ENCODE results near the gene LTV1. TPM values are rescaled to one million over a fixed set of nuclear protein-coding genes. Genes with fewer than 3 reads are reported as not detected.
A peak's percentile ranks its signal among the peaks of the same experiment; 100 is the strongest.

The LTV1 gene
- total RNA-seq, 1 donor from 2014 or later, result 40.3 TPM

DNA sequence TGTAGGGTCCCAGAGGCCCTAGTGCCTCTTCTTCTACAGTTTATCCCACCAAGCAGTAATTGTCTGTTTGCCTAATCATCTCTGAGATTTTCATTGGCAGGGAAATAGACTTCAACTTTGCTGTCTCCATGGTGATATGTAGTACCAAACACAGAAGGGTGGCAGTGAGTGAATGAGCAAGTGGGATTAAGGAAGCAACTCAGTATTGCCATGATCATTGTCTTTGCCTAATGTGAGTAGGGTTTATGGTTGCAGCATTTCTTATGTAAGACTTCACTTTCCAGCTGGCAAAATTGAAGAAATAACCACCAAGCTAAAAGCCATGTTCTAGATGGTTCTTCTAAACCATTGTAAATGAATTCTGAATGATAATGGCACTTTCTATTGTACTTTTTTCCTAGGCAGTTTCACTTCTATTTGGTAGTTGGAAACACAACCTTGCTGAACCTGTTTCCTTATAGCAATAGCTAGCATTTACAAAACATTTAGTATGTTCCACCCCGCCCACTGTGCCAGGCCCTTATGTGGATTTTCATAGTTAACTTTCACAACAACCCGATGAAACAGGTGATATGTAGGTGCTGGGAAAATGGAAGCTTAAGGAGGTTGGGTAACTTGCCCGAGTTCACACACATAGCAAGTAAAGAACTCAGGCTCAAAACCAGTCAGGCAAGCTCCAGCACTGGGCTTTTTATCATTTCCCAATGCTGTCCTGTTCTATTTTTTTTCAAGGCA, 53.2 kb downstream of the LTV1 start:
- CTCF ChIA-PET, result no interaction called here
- POLR2A ChIA-PET, result no interaction called here
- Mint-ChIP-seq H3K9me3 (no peaks in the 10 kb centered on the region), H3K27ac (no peak overlapping the region), H3K4me1 (no peaks in the 10 kb centered on the region), H3K27me3 (no peaks in the 10 kb centered on the region), H3K4me3 (no peak overlapping the region), H3K36me3 (ENCODE audit: low read depth) (peaks cover 10% of the 10 kb centered on the region)
- no peak for ATAC-seq (ENCODE audit: low read depth)
- intact Hi-C loops (cut with micrococcal nuclease), result no loop called here
- no peak for DNase-seq
- TF ChIP-seq, protein P1, sequence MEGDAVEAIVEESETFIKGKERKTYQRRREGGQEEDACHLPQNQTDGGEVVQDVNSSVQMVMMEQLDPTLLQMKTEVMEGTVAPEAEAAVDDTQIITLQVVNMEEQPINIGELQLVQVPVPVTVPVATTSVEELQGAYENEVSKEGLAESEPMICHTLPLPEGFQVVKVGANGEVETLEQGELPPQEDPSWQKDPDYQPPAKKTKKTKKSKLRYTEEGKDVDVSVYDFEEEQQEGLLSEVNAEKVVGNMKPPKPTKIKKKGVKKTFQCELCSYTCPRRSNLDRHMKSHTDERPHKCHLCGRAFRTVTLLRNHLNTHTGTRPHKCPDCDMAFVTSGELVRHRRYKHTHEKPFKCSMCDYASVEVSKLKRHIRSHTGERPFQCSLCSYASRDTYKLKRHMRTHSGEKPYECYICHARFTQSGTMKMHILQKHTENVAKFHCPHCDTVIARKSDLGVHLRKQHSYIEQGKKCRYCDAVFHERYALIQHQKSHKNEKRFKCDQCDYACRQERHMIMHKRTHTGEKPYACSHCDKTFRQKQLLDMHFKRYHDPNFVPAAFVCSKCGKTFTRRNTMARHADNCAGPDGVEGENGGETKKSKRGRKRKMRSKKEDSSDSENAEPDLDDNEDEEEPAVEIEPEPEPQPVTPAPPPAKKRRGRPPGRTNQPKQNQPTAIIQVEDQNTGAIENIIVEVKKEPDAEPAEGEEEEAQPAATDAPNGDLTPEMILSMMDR (IDR thresholded peaks at IDR 0.05), result no peak

DNA sequence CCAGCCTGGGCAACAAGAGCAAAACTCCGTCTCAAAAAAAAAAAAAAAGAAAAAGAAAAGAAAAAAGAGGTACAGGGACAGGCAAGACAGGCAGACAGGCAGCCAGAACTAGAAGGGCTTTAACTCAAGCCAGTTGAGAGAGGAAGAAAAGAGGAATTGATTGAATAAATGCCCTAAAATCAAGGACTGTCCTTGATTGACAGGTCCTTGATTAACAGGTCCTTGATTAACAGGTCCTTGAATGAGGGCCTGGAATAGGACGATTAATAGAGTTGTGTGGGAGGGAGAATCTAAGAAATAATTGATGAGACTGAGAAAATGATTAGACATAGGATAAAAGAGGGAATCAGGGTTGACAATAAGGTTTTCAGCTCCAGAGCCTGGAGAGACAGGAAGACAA, 57.2 kb downstream of the LTV1 start:
- DNase-seq (no peak), ATAC-seq (ENCODE audit: low read depth) (no peak)
- no peaks in the 10 kb centered on the region for H3K9me3 Mint-ChIP-seq
- POLR2A ChIA-PET, result no interaction called here
- TF ChIP-seq, protein P1 (IDR thresholded peaks at IDR 0.05), result no peak
- H3K4me3 Mint-ChIP-seq, result no peak overlapping the region
- H3K27me3 Mint-ChIP-seq, result no peaks in the 10 kb centered on the region
- CTCF ChIA-PET, result no interaction called here
- H3K27ac Mint-ChIP-seq, result no peak overlapping the region
- peaks cover 19% of the 10 kb centered on the region for H3K36me3 Mint-ChIP-seq (ENCODE audit: low read depth)
- no peaks in the 10 kb centered on the region for H3K4me1 Mint-ChIP-seq
- intact Hi-C loops (cut with micrococcal nuclease), result no loop called here

DNA sequence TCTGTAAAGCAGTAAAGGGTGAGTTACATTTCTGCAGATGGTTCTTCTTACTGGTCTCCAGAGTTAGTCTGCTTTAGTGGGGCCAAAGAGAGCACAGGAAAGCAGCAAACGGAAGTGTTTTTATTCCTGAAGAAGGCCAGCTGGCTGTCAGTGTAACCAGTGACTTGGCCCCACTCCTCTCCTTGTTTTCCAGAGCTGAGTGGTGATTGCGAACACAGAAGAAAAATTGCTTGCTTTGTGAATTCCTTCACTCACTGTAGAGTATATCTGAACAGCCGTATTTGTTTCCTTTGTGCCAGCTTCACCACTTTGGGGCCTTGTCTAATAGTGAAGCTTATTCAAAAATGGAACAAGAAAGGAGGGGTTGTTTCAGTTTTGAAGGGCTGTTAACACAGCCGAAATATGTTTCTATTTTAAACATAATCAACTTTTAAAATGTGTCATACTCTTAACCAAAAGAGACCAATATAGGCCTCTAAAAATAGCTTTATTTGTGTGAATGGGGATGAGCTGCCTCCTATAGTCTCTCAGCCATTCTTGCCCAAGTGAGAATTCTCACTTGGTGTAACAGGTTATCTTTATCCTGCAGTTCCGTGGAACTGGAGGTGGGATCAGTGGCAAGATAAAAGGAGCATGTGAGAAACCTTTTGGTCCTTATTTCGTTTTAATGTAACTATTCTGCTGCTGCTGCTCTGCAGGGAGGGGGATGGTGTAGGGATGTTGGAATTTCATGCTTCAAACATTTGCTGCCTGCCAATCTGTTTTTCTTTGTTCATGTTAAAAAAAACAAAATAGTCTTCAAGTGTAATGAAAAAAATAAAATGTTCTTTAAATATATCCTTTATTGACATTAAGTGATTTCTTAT, 59.0 kb downstream of the LTV1 start:
- ATAC-seq (ENCODE audit: low read depth), result peak; percentile 28

DNA sequence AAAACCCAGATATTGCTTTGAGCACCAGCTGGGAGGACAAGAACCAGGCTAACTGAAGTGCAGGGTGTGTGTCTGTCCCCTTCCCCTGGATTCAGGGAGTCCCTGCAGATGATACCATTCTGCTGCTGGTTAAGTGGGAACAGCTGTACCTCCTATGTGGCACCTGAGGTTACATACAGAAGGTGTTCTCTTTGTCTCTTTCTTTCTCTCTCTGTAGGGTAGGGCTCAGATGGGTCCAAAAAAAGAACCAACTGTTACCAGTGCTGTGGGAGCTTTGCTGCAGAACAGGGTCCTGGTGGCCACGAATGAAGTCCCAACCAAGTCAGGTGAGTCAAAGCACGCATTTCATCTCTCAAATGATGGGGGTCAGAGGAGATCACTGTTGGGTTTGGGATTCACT, 59.7 kb downstream of the LTV1 start:
- ChIA-PET CTCF (no interaction called here), POLR2A (no interaction called here)
- TF ChIP-seq, protein P1 (IDR thresholded peaks at IDR 0.05), result no peak
- H3K27ac Mint-ChIP-seq, result no peak overlapping the region
- peaks cover 2% of the 10 kb centered on the region for H3K9me3 Mint-ChIP-seq
- no peaks in the 10 kb centered on the region for H3K4me1 Mint-ChIP-seq
- no peaks in the 10 kb centered on the region for H3K27me3 Mint-ChIP-seq
- peaks cover 23% of the 10 kb centered on the region for H3K36me3 Mint-ChIP-seq (ENCODE audit: low read depth)
- intact Hi-C loops (cut with micrococcal nuclease), result no loop called here
- H3K4me3 Mint-ChIP-seq, result no peak overlapping the region
- ATAC-seq (ENCODE audit: low read depth) (no peak), DNase-seq (no peak)

More for the DNA sequence above, 59.0 kb downstream of the LTV1 start:
- DNase-seq, result no peak
- H3K36me3 Mint-ChIP-seq (ENCODE audit: low read depth), result peaks cover 23% of the 10 kb centered on the region
- H3K9me3 Mint-ChIP-seq, result no peaks in the 10 kb centered on the region
- H3K4me3 Mint-ChIP-seq, result no peak overlapping the region
- ChIA-PET CTCF (no interaction called here), POLR2A (no interaction called here)
- intact Hi-C loops (cut with micrococcal nuclease), result no loop called here
- TF ChIP-seq, protein P1 (IDR thresholded peaks at IDR 0.05), result no peak
- no peaks in the 10 kb centered on the region for H3K4me1 Mint-ChIP-seq
- H3K27me3 Mint-ChIP-seq, result no peaks in the 10 kb centered on the region
- H3K27ac Mint-ChIP-seq, result no peak overlapping the region

DNA sequence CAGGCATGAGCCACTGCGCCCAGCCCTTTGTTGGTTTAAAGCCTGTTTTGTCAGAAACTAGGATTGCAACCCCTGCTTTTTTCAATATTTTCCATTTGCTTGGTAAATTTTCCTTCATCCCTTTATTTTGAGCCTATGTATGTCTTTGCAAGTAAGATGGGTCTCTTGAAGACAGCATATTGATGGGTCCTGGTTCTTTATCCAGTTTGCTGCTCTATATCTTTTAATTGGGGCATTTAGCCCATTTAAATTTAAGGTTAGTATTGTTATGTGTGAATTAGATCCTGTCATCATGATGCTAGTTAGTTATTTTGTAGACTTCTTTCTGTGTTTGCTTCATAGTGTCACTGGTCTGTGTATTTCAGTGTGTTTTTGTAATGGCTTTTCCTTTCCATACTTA, 67.9 kb downstream of the LTV1 start:
- peaks cover 53% of the 10 kb centered on the region for H3K36me3 Mint-ChIP-seq (ENCODE audit: low read depth)
- CTCF ChIA-PET, result no interaction called here
- ATAC-seq (ENCODE audit: low read depth), result no peak

More for the DNA sequence above, 67.9 kb downstream of the LTV1 start:
- Mint-ChIP-seq H3K4me1 (no peaks in the 10 kb centered on the region), H3K27ac (no peak overlapping the region), H3K9me3 (peaks cover 23% of the 10 kb centered on the region), H3K27me3 (no peaks in the 10 kb centered on the region), H3K4me3 (no peak overlapping the region)
- intact Hi-C loops (cut with micrococcal nuclease), result no loop called here
- POLR2A ChIA-PET, result no interaction called here
- no peak for DNase-seq
- TF ChIP-seq, protein P1 (IDR thresholded peaks at IDR 0.05), result no peak

Measured in activated B cell treated with CpG ODN at 0.5 μM for 24 hours (primary cell).